HG03469 (cell line): ENCODE measurements around the gene PLGRKT.
"Not testable (repeated sequence)": the region's sequence is repeated elsewhere in the genome, so short reads cannot be mapped to it uniquely, and the experiment has no call there.

Source experiments
- ATAC-seq: cut with Tn5 transposase; IDR thresholded peaks from one replicate; pipeline ENCODE4 v1.9.1; 2021; ENCODE audit warnings: mild to moderate bottlenecking, moderate library complexity, moderate number of reproducible peaks; ENCODE audit not compliant: unreplicated experiment

The PLGRKT gene

DNA sequence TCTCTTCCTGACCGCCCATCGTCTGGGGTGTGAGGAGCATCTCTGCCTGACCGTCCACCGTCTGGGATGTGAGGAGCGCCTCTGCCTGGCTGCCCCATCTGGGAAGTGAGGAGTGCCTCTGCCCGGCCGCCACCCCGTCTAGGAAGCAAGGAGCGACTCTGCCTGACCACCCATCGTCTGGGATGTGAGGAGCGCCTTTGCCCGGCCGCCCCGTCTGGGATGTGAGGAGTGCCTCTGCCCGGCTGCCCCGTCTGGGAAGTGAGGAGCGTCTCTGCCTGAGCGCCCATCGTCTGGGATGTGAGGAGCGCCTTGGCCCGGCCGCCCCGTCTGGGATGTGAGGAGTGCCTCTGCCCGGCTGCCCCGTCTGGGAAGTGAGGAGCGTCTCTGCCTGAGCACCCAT, 4.4 kb downstream of the PLGRKT start:
- not testable (repeated sequence) for ATAC-seq

DNA sequence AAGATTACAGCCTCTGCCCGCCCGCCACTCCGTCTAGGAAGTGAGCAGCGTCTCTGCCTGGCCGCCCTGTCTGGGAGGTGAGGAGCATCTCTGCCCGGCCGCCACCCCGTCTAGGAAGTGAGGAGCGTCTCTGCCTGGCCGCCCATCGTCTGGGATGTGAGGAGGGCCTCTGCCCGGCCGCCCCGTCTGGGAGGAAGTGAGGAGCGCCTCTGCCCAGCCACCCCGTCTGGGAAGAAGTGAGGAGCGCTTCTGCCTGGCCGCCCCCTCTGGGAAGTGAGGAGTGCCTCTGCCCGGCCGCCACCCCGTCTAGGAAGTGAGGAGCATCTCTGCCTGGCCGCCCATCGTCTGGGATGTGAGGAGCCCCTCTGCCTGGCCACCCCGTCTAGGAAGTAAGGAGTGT, 4.8 kb downstream of the PLGRKT start:
- not testable (repeated sequence) for ATAC-seq

DNA sequence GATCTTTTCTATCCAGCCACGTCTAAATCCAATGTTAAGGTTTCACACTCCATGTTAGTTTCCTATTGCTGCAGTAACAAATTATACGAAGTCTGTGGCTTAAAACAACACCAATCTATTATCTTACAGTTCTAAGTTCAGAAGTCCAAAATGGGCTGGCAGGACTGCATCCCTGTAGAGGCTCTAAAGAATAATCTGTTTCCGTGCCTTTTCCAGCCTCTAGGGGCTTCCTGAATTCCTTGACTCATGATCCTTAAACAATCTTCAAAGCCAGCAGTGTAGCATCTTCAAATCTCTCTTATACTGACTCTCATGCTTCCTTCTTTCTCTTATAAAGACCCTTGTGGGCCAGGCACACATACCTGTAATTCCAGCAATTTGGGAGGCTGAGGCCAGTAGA, 6.8 kb downstream of the PLGRKT start:
- no peak for ATAC-seq

DNA sequence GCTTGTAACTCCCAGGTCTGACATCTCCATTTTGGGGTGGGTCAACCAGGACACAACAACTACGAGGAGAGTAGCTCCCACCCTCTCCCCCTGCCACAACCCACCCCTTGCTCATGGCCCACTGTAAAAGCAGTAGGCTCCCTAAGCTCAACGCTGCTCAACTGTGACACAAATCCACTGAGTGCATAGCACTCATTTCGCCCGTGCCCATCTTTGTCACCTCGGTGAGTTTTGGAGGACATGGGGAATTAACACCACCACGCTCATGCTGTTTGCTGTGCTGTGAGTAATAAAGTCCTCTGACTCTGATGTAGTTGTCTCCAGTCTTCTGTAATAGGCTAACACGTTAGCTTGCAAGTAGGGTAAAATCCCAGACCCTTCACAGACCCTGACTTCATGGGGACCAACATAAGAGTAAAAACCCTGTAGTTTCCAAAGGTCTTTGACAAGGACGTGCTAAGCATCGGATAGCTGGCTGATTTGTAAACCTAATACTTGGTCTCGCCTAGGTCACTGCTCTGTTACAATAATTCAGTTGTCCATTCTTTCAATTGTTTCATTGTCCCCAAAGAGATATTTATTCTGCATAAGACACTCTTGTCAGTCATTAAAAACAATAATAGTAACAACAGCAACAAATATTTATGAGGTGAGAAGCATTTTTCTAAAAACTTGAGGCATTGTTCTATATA, 7.7 kb downstream of the PLGRKT start:
- no peak for ATAC-seq

DNA sequence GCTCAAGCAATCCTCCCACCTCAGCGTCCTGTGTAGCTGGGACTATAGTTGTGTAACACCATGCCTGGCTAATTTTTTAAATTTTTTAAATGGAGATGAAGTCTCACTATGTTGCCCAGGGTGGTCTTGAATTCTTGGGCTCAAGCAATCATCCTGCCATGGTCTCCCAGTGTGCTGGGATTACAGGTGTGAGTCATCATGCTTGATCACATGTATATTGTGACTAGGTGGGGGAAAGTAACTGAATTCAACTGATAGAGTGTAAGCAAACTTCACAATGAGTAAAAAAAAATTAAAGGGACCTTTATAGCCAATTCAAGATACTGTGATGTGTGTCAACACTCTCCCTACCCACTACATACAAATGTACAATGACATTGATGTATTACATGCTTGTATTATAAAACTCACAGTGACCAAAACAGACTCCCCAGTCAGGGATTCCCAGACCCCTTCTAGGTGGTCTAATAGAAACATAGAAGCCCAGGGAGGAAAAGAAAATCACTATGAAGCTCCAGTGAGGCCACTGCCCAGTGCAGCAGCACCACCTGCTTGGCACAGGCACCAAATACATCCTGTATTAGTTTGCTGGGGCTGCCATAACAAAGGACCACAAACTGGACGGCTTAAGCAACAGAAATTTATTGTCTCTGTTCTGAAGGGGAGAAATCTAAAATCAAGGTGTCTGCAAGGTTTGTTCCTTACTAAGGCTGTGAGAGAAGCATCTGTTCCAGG, 8.8 kb downstream of the PLGRKT start:
- no peak for ATAC-seq

DNA sequence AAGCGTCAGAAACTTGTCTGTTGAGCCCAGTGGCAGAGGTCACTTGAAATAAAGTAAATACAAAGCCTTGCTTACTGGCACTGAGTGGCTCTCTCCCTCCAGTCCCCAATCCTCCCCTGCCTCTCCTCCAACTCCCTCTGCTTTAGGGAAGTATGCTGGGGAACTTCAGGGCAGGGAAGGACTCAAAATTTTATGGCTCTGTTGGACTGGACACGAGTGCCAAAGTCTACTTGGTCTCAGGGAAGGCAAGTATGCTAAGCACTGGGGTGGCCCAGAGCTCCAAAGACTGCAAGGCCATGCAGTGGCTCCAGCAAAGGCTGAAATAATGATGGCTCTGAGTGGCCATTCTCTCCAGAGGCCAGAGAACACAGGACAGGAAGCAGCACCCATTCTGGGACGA, 9.6 kb downstream of the PLGRKT start:
- no peak for ATAC-seq

DNA sequence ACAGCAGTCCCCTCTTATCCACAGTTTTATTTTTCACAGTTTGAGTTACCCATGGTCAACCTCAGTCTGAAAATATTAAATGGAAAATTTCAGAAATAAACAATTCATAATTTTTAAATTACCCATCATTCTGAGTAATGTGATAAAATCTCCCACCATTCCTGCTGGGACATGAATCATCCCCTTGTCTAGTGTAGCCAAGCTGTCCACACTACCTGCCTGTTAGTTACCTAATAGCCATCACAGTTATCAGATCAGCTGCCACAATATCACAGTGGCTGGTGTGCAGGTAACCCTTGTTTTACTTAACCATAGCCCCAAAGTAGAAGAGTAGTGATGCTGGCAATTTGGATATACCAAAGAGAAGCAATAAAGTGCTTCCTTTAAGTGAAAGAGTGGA, 10.7 kb downstream of the PLGRKT start:
- ATAC-seq: no peak

DNA sequence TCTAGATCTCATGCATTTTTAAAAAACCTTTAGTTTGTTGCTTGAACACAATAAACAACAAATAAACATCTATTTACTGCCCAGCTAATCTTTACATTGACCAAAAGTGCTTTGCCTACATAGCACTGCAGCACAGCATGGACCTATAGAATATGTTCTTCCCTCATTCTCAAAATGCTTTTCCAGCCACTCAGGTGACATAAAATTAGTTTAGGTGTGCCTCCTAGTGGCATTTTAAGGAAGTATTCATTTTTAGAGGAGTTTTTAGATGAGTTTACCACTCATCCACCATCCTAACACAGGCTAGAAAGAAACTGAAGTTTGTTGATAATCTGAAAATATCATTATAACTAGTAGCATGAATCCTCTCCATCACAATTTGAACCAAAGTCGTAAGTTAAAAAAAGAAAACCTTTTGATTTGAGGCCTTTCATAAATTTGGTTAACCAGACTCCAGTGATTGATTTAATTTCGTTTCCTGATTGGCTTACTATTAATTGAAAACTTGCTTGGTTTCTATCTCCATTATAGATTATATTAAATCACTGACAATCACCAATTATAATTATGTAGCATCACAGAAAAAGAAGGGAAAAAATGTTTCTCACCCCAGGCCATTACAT, 12.6 kb downstream of the PLGRKT start:
- no peak for ATAC-seq

DNA sequence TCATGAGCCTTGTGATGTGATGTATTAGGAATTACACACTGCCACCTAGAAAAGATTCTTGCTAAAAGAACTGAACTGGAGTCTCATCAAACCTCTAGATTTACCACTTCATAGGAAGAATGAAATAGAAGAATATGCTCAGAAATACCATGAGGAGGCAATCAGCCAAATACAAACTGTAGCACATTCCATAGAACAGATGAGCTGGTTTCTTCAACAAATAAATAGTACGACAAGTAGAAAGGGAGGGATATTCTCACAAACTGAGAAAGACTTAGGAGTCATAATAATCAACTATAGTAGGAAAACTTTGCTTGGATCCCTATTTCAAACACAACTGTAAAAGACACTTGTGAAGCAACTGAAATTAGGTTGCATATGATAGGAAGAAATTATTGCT, 15.4 kb downstream of the PLGRKT start:
- no peak for ATAC-seq

DNA sequence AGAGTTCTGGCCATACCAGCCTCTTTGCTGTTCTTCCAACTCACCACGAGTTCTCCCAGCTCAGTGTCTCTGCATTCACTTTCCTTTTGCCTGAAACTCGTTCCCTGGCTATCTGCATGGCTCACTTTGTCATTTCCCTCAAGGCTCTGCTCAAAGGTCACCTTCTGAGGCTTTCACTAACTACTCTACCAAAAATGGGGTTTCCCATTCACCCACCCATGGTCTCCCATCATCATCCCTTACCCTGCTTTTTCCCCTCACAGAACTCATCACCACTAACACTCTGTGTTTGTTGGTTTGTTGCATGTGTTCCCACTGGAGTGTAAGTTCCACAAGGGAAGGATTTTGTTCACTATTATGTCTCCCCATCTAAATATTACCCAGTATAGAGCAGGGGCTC, 16.6 kb downstream of the PLGRKT start:
- ATAC-seq: no peak

DNA sequence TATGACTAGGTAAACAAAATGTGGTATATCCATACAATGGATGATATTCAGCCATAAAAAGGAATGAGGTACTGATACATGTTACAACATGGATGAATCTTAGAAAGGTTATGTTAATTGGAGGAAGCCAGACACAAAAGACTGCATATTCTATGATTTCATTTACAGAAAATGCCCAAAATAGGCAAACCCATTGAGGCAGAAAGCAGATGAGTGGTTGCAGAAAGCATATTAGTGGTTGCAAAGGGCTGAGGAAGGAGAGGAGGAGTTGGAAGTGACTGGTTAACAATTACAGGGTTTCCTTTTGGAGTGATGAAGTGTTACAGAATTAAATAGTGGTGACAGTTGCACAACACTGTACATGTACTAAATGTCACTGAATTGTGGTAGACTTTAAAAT, 17.7 kb downstream of the PLGRKT start:
- no peak for ATAC-seq

DNA sequence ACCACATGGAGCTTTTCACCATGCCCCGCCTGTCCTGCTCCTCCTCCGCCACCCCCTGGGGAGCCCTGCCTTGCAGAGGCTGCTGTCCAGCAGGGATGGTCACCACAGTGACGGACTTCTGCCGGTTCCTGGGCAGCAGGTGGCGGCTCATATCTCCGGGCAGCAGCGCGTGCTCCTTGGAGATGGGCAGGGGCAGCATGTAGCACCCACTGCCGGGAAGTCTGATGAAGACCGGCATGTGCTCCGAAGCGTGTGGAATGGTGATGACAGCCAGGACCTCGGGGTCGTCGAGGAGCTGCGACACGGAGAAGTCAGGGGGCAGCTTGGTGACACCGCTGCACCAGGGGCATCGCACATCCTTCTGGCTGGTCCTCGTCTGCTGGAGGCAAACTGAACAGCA, 19.2 kb downstream of the PLGRKT start:
- ATAC-seq: no peak

DNA sequence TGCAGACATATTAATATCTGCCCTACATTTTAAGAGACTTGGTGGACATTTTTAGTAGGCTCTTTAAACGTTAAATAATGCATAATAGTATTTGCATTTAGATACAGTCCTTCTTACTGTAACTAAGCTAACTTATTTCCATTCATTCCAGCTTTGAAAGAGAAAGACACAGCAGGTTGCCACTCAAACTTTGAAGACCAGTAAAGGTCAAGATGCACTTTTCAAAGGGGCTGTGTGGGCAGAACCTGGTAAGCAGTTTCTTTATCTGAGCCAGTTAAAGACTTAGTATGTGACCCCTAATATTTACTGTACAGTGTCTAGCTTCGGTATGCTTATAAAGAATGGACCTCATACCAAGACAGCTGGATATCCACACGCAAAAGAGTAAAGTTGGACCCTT, 20.8 kb downstream of the PLGRKT start:
- no peak for ATAC-seq

DNA sequence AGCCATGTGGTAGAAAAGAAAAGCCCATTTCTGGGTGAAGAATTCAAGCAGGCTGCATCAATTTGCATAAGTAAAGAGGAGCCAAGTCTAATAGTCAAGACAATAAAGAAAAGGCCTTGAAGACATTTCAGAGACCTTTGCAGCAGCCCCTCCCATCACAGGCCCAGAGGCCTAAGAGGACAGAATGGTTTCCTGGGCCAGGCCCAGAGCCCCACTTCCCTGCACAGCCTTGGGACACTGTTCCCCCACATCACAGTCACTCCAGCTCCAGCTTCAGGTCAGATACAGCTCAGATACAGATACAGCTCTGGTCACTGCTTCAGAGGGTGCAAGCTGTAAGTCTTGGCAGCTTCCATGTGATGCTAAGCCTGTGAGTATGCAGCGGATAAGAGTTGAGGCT, 29.1 kb downstream of the PLGRKT start:
- ATAC-seq: no peak

DNA sequence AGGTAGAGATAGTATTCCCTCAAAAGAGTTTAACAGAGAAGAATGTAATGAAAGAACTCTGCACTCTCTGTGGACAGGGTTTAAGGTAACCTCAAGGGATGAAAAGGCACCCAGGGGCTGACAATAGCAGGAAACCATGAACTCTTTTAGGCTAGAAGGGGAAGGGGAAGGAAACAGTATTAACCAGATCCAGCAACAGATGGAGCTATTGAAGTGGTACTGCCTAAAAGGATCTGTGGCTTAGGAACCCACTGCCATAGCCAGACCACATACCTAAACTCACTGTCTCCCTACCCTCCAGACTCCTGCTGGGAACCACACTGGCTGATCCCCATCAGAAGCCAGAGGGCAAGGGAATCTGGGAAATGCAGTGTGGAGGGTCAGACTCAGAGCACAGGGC, 35.5 kb downstream of the PLGRKT start:
- ATAC-seq: no peak

DNA sequence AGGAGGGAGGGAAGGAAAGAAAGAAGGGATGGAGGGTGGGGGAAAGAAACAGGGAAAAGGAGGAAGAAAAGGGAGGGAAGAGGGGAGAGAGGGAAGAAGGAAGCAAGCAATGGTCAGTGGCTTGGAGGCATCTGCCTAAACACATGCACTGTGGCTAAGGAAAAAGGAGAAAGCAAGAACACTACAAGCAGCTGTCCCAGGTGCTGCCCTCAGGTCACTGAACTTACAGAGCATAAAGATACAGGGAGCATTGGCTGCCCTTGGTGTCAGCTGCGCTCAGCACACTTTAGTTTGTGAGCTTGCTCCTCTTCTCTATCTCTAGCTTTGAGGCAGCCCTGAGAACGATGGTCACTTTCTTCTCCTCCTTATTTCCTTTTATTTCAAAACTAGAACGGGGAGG, 40.2 kb downstream of the PLGRKT start:
- ATAC-seq: not testable (repeated sequence)

DNA sequence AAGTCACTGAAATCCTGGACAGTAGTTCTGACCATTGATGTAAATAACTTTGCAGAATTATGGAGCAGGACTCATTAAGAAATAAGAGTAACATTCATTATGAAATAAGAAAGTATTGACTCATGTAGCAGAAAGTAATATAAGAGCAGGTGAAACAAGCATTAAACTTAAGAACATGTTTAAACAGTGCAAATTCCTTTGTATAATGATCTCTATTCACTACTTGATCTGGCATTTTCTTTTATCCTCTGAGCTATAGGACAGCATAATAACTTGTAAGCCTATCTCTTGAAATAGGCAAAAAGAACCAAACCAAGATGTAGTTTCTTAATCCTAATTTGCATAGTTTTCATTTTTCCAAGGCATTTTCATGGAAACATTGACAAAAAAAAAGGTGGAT, 42.3 kb downstream of the PLGRKT start:
- no peak for ATAC-seq

DNA sequence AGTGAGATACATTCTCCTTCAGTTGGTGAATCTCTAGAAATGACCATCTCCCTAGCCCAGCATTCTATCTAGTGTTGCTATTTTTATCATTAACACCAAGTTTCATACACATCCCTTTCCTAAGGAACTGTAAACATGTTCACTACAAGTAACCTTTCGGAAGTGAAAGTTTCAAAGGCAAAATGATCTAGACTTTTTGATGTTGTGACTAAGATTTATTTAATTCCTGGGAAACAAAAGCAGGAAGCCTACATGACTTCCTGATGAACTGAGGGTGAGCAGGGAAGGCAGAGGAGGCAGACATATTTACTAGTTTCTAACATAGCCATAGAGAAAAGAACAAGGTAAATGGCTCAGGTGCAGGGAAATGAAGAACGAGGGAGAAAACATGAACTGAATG, 43.7 kb downstream of the PLGRKT start:
- ATAC-seq: not testable (repeated sequence)

DNA sequence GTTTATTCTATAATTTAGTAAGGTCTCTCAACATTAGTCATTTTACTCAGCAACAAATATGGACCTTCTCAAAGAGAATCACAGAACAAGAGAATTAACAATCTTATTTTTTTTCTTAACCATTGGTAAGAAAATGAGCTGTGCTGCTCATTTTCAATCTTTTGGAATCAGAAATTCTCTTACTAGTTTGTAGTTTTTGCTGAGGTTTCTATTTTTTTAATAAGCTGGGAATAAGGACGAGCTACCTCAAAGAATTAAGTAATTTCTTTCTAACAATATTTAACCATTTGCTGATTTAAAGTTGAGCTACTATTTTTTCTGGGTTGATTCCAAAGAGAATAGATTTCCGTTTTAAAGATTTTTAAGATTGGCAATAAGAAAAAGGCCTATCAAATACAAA, 44.2 kb downstream of the PLGRKT start:
- no peak for ATAC-seq

DNA sequence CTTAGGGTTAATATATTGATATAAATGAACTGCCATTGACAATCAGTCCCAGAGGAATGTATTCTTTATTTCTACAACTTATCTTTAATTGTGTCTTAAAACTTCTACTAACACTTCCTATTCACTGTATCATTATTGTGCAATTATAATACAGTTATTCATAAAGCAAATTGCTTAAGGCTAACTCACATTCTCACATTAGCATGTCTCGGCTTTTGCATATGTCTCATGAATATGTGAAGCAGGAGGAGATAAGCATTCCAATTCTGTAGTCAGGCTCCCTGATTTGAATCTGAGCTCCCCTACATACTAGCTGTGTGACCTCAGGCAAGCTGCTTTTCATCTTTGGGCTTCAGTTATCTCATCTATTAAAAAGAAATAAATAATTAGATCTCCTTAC, 45.4 kb downstream of the PLGRKT start:
- no peak for ATAC-seq

DNA sequence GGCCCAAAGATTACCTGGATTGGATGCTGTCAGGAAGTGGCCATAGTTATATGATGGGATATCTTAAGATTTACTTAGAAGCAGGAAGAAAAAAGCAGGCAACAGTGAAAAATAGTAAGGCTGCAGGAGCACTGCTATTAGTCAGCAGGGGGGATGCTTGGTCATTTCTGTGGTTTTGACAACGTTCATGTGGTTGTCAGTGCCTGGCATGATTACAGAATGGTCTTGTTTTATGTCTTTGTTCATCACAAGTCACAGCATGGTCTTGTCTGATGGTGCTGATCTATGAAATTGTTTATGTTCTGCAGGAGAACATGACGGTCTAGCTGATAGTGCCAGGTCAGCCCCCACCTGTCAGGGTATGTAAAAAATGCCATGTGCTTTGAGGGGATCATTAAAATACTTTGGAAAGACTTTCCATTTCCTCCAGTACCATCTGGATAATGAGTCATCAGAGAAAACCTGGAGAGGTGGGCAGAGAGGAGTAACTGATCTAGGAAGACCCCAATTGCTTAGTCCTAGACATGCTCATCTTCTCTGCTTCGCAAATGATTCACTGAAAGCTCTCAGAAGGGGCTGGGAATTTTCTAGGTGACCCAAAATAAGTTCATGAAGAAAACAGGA, 48.5 kb downstream of the PLGRKT start:
- ATAC-seq: peak; percentile 66
